HPDE6-E6E7 (cell line): ENCODE measurements around the gene TMEM138.

ENCODE experiments used
- DNase-seq: peaks from one replicate; pipeline ENCODE4 v3.0.0; 2011; ENCODE audit warnings: missing footprints; ENCODE audit errors: extremely low spot score

TMEM138 gene

GRCh38 chr11:61342207-61342803 is 19.9 kb upstream of the TMEM138 start:
- DNase-seq, result no peak

GRCh38 chr11:61343792-61344745 is 18.1 kb upstream of the TMEM138 start:
- DNase-seq, result no peak

- no peak for DNase-seq
These were observed 17.0 kb upstream of the TMEM138 start for GRCh38 chr11:61345170-61345610.

GRCh38 chr11:61345954-61346843 is 16.0 kb upstream of the TMEM138 start:
- DNase-seq, result no peak

GRCh38 chr11:61347916-61348461 is 14.2 kb upstream of the TMEM138 start:
- DNase-seq, result no peak

GRCh38 chr11:61349189-61349751 is 12.9 kb upstream of the TMEM138 start:
- no peak for DNase-seq

- DNase-seq, result no peak
These were observed 12.3 kb upstream of the TMEM138 start for GRCh38 chr11:61349916-61350315.

GRCh38 chr11:61350336-61350735 is 11.8 kb upstream of the TMEM138 start:
- DNase-seq, result no peak

GRCh38 chr11:61350803-61351202 is 11.4 kb upstream of the TMEM138 start:
- DNase-seq, result no peak

- DNase-seq, result no peak
These were observed 10.1 kb upstream of the TMEM138 start for GRCh38 chr11:61352038-61352437.

GRCh38 chr11:61353131-61354067 is 8.8 kb upstream of the TMEM138 start:
- DNase-seq, result no peak

GRCh38 chr11:61354208-61354607 is 8.0 kb upstream of the TMEM138 start:
- DNase-seq, result no peak

- no peak for DNase-seq
These were observed 5.5 kb upstream of the TMEM138 start for GRCh38 chr11:61356706-61357105.

- DNase-seq, result no peak
These were observed 4.8 kb upstream of the TMEM138 start for GRCh38 chr11:61357233-61357893.

GRCh38 chr11:61357894-61358239 is 4.3 kb upstream of the TMEM138 start:
- no peak for DNase-seq

GRCh38 chr11:61358566-61358965 is 3.6 kb upstream of the TMEM138 start:
- DNase-seq, result no peak

GRCh38 chr11:61359516-61359915 is 2.7 kb upstream of the TMEM138 start:
- no peak for DNase-seq

- DNase-seq, result no peak
These were observed 885 bp upstream of the TMEM138 start for GRCh38 chr11:61361237-61361740.

GRCh38 chr11:61362542-61362875 is 335 bp downstream of the TMEM138 start:
- DNase-seq, result peak; percentile 22
